ENCODE measurements around the gene NEO1.
A peak's percentile ranks its signal among the peaks of the same experiment; 100 is the strongest.

The NEO1 gene, protein sequence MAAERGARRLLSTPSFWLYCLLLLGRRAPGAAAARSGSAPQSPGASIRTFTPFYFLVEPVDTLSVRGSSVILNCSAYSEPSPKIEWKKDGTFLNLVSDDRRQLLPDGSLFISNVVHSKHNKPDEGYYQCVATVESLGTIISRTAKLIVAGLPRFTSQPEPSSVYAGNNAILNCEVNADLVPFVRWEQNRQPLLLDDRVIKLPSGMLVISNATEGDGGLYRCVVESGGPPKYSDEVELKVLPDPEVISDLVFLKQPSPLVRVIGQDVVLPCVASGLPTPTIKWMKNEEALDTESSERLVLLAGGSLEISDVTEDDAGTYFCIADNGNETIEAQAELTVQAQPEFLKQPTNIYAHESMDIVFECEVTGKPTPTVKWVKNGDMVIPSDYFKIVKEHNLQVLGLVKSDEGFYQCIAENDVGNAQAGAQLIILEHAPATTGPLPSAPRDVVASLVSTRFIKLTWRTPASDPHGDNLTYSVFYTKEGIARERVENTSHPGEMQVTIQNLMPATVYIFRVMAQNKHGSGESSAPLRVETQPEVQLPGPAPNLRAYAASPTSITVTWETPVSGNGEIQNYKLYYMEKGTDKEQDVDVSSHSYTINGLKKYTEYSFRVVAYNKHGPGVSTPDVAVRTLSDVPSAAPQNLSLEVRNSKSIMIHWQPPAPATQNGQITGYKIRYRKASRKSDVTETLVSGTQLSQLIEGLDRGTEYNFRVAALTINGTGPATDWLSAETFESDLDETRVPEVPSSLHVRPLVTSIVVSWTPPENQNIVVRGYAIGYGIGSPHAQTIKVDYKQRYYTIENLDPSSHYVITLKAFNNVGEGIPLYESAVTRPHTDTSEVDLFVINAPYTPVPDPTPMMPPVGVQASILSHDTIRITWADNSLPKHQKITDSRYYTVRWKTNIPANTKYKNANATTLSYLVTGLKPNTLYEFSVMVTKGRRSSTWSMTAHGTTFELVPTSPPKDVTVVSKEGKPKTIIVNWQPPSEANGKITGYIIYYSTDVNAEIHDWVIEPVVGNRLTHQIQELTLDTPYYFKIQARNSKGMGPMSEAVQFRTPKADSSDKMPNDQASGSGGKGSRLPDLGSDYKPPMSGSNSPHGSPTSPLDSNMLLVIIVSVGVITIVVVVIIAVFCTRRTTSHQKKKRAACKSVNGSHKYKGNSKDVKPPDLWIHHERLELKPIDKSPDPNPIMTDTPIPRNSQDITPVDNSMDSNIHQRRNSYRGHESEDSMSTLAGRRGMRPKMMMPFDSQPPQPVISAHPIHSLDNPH (N-terminal part only)

DNA sequence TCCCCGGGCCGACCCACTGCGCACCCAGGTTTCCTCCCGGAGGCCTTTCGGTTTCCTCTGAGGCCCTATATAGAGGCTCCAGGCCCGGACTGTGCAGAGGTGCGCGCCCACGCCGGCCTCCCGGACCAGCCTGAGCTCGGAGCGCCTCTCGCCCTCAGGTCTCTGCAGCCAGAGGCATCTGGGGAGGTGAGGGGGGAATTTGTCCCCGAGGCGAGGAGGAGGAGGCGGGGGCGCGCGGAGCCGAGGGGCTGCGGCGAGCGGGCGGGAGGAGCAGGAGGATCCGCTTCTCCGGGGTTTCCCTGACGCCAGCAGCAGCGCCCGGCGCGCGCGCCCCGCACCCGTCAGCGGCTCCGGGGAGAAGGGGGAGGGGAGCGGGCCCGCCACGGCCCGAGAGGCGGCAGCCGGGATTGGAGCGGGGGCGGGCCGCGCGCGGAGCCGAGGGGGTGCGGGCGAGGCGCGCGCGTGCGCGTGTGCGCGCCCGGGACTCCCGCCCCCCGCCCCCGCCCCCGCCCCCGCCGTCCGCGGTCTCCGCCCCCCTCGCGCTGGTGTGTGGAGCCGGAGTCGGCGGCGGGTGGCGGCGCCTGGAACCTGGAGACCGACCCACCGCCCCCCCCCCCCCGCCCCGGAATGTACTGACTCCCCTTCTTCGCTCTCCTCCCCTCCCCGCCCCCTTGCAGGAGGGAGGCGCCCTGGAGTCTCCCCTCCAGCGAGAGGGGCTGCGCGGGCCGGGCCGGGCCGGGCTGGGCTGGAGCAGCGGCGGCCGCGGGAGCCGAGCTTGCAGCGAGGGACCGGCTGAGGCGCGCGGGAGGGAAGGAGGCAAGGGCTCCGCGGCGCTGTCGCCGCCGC lies at the start of gene NEO1:
Gene NEO1 (plus strand): TSS at position 657 of the 846 bp plus-strand sequence. CDS start 213 bp downstream, outside the sequence.
- peak; percentile 84 to 92 for DNase-seq

DNA sequence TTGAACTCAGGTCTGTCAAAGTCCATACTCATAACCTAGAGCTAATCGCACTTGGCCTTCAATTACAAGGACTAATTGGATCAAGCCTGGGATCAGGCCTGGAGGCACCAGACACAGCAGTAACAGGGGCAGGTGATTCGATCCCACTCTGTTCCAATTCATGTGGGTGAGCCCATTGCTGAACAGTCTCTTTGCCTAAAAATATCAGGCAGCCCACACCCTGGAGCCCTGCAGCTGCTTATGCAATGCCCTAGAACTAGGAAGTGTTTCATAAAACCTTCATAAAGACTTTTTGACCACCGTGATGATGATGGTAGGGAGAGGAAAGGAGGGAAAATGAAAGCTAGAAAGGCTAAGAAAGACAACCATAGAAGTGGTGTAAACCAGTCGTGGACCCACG lies 47.8 kb upstream of the NEO1 start:
- DNase-seq: no peak

DNA sequence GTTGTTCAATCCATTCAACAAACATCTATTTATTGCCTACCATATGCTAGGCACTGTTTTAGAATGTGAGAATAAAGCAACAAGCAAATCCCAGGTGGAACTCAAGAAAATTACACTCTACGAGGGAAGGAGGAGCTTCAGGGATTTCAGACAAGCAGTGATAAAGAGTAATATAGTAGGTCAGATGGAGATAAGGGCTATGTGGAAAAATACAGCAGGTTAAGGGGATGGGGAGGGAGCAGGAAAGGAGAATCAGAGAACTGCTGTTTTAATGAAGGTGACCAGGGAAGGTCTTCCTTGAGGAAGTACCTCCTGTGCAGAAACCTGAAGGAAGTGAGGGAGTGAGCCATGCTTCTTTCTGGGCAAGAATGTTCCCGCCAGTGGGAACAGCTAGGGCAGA lies 47.2 kb upstream of the NEO1 start:
- DNase-seq: no peak

DNA sequence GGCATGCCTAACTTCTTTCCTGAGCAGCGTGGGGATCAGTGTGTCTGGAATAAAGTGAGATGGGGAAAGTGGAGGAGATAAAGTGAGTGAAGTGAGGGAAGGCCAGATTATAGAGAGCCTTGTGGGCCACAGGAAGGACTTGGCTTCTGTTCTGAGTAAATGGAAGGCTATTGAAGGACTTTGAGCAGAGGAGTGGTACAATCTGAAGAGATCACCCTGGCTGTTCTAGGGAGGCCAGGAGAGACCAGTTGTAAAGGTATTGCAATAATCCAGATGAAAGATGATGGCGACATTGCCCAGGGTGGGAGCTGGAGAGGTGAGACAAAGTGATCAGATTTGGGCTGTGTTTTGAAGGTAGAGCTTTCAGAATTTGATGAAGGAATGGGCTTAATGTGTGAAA lies 46.8 kb upstream of the NEO1 start:
- no peak for DNase-seq

DNA sequence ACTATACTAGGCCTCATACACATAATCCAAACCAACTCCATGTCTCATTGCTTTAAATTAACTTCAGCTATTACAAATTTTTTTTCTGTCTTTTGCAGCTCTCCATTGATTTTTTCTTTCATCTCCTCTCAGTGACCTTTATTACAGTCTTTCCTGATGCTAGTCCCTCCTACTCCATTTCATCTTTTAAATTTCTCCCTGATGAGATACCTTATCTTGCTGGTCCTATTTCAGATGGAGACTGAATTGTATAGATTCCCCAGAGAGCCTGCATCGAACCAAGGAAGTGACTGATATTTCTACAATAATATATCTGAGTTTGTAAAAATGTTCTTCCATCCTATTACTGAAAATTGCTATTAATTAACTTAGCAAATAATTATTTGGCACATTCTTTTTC lies 45.7 kb upstream of the NEO1 start:
- DNase-seq: no peak

DNA sequence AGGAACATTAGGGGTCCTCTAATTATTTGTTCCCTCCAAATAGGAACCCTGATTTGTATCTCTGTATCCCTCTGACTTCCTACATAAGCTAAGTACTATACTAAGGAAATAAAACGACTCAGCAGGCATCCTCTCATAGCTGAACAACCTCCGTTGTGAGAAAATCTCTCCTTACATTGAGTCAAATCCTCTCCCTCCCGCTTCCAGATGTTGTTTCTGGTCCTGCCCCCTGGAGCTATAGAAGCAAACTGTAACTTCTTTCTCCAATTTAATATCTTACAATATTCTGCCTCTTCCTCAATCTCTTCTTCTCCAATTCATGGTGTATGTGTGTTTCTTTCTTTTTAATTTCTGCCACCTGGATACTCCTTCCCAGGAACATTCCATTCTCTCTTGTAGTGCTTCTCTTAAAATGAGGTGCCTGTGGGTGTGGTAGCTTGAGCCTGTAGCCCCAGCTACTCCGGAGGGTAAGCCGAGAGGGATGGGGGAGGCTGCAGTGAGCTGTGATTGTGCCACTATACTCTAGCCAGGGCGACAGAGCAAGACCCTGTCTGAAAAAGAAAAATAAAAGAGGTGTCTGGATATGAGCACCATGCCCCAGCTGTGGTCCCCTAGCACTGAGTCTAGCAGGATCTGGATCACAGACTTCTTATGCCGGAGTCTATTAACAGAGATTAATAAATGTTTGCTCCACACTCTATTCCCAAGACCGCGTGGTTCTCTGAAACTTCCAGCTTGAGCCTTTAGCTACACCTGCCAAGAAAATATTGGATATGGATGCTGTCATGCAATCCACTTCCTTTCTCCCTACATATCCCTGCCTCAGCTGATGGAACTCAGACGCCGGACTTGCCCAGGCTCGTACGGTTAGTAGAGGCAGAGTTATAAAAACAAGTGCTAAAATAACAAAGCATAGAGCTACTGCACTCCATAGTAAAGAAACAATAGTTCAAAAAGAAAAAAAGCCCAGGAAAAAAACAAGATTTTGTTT lies 42.9 kb upstream of the NEO1 start:
- no peak for DNase-seq

DNA sequence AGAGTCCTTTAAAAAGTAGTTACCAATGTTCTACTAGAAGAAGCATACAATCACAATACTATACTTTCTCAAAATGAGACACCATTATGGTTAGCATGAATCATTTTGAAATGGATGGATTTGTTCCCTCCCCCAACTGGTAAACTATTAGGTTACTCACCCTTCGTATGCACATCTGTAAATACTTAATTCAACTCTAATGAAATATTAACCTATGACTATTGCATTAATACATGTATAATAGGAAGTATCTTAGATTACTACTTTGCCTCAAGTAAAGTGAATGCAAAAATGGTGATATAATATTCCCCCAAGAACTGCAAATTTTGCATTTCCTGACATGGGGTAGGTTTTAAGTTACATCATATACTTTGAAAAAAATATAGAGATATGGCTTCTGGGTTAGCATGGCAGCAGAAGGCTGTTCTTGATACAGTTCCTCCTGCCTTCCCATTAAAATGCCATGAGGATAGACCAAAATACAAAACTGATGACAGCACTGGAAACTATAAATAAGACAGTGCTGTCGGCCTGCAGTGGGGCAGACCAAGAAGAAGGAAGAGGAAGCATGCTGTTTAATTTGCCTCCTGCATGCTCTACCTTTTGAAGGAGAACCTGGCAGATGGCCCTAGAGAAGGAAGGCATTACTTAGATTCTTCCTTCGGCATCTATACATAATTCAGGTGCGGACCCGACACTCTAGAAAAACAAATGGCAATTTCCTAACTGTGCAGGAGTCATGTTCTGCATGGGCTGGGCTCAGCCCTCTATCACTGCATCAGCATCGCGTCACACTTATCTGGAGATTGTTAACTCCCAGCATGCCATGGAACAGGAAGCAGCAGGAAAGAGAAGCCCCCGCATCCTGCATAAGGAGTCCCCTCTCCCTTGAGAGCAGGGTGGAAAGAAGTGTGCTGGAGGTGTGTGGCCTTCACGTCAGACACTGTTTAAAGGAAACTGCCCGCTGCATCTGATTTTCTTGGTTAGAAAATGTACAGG lies 41.8 kb upstream of the NEO1 start:
- no peak for DNase-seq

DNA sequence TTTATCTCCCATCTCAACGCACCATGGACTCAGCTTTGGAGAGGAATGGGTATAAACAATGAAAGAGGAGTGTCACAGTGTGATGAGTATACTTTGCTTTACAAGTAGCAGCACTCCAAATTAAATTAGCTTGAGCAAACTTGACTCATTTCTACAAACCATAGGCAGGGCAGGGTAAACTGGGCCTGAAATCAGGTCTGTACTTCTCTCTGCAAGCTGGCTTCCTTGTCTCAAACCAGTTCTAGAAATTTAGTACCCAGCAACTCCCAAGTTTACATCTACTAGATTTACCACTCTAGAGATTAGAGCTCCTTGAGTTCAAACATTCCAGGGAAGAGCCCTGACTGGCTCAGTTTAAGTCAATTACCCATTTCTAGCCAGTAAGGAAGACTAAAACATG lies 37.4 kb upstream of the NEO1 start:
- DNase-seq: no peak

DNA sequence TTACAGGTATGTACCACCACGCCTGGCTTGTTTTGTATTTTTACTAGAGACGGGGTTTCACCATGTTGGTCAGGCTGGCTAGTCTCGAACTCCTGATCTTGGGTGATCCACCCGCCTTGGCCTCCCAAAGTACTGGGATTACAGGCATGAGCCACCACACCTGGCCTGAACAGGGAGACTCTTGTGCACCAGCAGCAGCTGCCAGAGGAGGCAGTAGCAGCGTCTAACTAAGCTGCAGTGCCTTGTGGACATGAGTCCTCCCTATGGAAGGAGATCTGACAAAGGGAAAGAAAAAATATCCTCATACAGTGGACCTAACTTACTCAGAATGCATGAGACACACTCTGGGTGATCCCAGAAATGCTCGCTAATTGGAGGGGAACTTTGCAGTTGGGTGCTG lies 36.8 kb upstream of the NEO1 start:
- DNase-seq: no peak

DNA sequence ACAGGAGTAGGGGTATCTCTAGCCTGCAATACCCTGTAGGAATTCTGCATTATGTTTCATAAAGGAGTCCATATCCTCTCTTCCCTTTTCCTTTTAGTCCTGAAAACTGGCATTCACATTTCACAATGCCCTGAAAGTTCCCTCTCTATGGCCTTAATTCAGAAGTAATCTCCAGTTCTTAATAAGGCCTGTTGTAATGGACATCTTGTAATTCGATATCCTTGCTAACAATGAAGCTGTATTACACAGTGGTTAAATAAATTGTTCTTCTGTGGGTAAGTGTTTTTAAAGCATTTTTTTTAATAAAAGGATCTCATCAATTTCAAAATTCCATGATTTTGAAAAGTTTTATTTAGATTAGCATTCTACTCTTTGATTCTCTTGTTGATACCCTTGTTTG lies 34.3 kb upstream of the NEO1 start:
- DNase-seq: peak in 1 of 2 experiments; percentile 11

DNA sequence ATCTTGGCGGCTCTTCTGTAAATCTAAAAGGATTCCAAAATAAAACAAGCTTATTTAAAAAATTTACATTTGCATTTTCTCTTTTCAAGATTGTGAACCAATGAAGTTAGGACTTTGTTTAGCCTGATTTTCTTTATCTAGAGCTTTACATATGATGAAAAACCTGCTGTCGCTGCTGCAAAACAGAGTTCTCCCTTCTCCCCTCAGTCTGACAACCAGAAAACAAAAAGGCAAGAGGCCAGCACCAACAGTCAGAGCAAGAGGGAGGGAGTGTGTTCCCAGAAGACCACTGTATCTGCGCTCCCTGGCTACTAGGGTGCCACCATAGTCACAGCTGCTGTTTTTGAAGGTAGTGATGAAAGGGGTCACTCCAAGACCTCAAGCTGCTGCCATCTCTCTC lies 33.1 kb upstream of the NEO1 start:
- no peak for DNase-seq

DNA sequence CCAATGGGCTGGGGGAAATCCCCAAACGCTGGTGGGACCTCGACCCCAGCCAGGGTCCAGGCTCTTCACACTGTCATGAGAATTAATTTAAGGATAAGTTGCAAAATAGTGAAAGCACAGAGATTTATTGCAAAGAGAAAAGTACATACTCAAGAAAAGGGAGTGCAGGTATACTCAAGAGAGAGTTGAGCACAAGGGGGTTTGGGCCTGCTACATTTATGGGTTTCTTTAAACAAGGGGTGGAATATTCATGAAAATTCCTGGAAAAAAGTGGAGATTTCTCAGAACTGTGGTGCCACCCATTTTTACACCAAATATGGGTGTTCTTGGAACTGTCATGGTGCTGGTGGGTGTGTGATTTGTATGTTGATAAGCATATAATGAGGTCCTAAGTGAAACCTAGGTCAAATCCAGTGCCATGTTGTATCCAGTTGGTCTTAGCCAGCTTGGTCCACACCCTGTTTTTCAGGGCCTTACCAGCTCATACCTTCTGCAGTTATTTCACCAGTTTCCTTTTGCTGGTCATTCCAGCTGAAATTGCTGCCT lies 32.6 kb upstream of the NEO1 start:
- no peak for DNase-seq

DNA sequence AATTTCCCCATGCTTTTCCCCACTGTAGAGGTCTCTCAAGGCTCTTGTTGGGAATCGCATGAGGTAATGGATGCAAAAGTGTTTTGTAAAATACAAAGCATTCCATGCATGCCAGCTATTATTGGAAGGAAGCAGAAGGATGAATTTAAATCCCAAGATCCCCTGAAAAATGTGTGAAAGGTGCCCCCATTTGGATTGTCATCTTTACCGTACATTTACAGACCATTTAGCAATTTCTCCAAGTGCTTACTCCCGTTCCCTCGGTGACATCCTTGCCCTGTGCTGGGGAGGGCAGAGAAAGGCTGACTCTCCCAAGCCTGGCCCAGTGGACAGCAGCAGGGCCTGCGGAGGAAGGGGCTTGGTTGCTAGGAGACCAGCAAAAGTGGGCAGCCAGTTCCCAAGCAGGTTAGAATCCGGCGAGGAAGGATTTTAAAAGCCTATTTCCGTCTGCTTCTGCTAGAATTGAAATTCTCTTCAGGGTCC lies 31.1 kb upstream of the NEO1 start:
- DNase-seq: peak; percentile 60 to 82

DNA sequence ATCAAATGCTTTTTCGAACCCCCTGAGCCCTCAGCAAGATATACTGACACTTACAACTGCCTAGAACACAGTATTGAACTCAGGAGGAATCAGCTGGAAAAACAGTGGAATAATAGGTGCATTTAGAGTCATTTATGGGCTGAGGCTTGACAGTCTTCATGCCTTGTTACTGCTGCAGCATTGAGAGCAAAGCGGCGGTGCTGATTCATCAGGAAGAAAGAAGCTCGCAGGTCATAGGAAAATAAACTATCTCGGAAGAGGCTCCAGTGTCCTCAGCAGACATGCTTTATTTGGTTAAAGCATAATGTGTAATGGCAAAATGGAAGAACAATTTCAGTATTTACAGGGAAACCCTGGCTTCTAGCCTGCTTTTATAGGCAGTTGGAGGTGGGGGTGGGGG lies 30.1 kb upstream of the NEO1 start:
- no peak for DNase-seq

DNA sequence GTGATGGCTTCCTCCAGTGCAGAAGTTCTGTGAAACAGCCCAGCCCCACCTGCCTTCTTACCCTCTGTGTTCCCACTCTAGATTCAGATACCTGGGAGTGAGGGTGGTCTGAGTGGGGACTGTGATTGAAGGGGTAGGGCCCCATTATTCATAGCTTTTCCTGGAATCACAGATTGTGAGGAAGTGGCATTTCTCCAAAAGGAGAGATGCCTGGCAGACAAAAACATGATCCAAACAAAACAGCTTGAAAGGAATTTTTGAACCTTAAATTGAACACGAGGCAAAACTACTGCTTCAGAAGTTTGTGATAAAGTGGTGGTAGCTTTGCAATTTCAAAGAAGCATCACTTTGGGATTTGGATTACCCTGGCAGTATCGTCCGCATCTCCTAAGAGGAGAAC lies 29.2 kb upstream of the NEO1 start:
- DNase-seq: no peak

DNA sequence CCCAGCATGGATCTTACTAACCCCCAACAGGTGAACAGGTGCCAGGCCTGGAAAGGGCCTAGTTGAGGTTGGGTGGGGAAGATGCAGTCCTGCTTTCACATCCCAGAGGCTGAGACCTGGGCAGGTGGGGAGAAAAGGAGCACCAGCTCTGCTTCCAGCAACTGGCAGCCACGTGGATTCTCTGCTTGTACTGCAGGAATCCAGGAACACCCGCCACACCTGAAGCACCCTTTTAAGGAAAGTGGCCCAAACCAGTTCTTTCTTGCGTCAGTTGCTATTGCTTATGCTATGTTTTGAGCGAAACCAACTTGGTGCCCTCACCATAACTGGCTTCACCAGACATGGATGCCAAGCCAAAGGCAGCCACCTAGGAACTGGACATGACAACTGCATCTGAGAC lies 28.1 kb upstream of the NEO1 start:
- DNase-seq: no peak

DNA sequence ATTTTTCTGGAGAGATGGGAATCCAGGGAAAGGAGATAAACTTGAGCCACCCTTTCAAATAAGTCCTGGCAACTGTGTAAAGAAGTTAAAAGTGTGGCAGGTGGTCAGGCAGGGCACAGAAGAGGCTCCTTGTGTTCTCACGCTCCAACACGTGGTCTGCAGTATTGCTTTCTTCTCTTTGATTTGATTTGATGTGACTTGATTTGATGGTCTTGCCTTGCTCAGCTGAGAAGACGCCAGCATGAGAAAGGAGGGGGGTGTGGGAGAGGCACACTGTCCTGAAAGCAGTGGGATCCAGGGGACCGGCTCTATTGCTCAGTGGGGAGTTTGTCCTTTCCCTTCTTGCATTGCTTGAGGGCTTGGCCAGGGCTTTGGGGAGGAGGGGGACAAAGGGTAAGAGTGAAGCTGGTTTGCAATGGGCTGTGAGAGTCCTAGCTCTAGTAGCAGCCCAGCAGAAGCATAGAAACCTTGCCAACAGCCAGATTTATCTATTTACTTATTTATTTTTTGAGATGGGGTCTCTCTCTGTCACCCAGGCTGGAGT lies 25.7 kb upstream of the NEO1 start:
- DNase-seq: peak; percentile 19 to 74

DNA sequence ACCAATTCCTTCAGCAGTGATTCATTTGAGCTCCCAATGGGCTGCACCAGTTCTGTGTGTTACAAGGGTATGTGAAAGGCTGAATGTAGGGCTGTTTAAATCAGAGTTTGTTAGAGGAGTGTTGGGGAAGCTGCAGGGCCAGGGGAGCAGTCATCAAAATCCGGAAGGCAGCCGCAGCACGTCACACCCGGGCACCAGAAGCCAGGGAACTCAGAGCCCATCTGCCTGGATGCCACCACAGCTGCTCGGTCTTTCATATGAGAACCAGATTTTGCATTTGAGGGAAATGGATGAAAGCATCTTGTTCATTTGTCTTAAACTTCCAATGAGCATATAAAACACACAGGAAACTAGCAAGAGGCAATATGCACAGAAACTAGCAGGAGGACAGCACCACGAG lies 24.2 kb upstream of the NEO1 start:
- DNase-seq: peak in 1 of 2 experiments; percentile 59

All from NCI-H524 (cell line).